ENCODE data around the gene SDCCAG8.

DNA sequence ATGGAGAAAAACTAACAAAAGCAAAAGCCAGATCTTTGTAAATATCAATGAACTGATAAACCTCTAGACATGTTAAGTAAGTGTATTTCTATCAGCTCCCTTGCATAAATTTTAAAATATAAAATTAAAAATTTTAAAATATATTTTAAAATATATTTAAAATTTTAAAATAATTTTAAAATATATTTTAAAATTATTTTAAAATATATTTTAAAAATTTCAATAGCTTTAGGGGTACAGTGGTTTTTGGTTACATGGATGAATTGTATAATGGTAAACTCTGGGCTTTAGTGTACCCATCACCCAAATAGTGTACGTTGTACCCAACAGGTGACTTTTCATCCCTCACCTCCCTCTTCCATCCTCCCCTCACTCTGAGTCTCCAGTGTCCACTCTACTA is 279.2 kb downstream of the SDCCAG8 start:
- TF ChIP-seq, protein P1, sequence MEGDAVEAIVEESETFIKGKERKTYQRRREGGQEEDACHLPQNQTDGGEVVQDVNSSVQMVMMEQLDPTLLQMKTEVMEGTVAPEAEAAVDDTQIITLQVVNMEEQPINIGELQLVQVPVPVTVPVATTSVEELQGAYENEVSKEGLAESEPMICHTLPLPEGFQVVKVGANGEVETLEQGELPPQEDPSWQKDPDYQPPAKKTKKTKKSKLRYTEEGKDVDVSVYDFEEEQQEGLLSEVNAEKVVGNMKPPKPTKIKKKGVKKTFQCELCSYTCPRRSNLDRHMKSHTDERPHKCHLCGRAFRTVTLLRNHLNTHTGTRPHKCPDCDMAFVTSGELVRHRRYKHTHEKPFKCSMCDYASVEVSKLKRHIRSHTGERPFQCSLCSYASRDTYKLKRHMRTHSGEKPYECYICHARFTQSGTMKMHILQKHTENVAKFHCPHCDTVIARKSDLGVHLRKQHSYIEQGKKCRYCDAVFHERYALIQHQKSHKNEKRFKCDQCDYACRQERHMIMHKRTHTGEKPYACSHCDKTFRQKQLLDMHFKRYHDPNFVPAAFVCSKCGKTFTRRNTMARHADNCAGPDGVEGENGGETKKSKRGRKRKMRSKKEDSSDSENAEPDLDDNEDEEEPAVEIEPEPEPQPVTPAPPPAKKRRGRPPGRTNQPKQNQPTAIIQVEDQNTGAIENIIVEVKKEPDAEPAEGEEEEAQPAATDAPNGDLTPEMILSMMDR (conservative IDR thresholded peaks at IDR 0.05; ENCODE audit: low read depth, low read length), result no peak
- TF ChIP-seq EZH2 (IDR thresholded peaks at IDR 0.05; ENCODE audit: low read length, unreplicated experiment) (no peak), EZH2phosphoT487 (IDR thresholded peaks at IDR 0.05; ENCODE audit: borderline replicate concordance, low read length) (no peak)
